D721Med (cell line): Measurements from ENCODE around the gene SLC35A5.
A peak's percentile ranks its signal among the peaks of the same experiment; 100 is the strongest.

ENCODE experiments used
- DNase-seq: peaks from one replicate; pipeline ENCODE4 v3.0.0; 2011; ENCODE audit warnings: low spot score; ENCODE audit not compliant: insufficient read length
- FAIRE-seq: peaks from 2 replicates; lab custom pipeline; 2011; peaks lifted over from hg19 to GRCh38; lab: Jason Lieb, UNC
- TF ChIP-seq, protein P1 (sequence below): IDR thresholded peaks from 2 replicates; pipeline ENCODE4 v1.5.1; 2012; ENCODE audit warnings: mild to moderate bottlenecking, control low read depth; ENCODE audit not compliant: insufficient read depth; ENCODE audit errors: missing control alignments

Gene SLC35A5

GRCh38 chr3:112572701-112573100 is 10.9 kb downstream of the SLC35A5 start:
- TF ChIP-seq, protein P1, sequence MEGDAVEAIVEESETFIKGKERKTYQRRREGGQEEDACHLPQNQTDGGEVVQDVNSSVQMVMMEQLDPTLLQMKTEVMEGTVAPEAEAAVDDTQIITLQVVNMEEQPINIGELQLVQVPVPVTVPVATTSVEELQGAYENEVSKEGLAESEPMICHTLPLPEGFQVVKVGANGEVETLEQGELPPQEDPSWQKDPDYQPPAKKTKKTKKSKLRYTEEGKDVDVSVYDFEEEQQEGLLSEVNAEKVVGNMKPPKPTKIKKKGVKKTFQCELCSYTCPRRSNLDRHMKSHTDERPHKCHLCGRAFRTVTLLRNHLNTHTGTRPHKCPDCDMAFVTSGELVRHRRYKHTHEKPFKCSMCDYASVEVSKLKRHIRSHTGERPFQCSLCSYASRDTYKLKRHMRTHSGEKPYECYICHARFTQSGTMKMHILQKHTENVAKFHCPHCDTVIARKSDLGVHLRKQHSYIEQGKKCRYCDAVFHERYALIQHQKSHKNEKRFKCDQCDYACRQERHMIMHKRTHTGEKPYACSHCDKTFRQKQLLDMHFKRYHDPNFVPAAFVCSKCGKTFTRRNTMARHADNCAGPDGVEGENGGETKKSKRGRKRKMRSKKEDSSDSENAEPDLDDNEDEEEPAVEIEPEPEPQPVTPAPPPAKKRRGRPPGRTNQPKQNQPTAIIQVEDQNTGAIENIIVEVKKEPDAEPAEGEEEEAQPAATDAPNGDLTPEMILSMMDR, result no peak
- FAIRE-seq (no peak), DNase-seq (no peak)

GRCh38 chr3:112579232-112579631 is 17.4 kb downstream of the SLC35A5 start:
- TF ChIP-seq, protein P1, result no peak
- DNase-seq, result no peak
- no peak for FAIRE-seq

DNA sequence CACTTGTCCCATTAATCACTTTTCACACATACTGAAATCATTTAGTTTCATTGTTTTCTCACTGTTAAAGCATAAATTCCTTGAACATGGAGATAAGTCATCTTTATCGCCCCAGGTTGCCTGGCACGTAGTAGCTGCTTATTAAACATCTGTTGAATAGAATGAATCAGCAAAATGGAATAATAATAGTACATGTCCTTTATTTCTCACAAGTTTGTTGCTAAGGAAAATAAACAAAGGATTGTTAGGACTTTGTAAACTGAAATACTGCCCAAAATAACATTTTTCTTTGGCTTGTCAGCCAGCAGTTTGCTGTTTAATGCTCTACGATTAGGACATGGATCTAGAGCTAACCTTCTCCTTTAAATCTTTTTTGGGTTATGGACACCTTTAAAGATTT is 17.9 kb downstream of the SLC35A5 start:
- no peak for FAIRE-seq
- DNase-seq, result no peak
- TF ChIP-seq, protein P1, result no peak

DNA sequence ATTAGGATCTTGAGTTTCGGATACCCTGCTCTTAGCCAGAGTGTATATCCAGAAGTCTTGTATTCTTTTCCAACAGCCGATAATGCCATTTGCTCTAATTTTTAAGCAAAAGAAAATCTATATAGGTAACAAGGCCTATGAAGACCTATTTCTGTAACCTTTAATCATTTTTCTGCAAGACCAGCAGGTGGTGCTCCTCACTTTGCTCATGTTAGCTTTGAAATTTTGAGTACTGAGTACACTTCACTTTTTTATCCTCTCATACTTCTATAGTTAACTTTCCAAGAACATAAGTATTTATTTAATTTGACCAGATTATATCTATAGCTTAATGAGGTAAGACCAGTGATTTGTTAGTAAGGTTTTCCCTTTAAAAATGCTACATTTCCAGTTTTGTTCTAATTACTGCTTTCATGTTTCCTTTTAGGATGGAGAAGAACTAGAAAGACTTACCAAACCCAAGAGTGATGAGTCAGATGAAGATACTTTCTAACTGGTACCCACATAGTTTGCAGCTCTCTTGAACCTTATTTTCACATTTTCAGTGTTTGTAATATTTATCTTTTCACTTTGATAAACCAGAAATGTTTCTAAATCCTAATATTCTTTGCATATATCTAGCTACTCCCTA is 20.5 kb downstream of the SLC35A5 start:
- TF ChIP-seq, protein P1, result peak; percentile 82
- DNase-seq (no peak), FAIRE-seq (no peak)

DNA sequence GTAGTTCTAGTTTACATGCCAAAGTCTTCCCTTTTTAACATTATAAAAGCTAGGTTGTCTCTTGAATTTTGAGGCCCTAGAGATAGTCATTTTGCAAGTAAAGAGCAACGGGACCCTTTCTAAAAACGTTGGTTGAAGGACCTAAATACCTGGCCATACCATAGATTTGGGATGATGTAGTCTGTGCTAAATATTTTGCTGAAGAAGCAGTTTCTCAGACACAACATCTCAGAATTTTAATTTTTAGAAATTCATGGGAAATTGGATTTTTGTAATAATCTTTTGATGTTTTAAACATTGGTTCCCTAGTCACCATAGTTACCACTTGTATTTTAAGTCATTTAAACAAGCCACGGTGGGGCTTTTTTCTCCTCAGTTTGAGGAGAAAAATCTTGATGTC is 21.3 kb downstream of the SLC35A5 start:
- FAIRE-seq, result no peak
- DNase-seq, result no peak
- TF ChIP-seq, protein P1, result no peak

- no peak for DNase-seq
- no peak for FAIRE-seq
- TF ChIP-seq, protein P1, result no peak
These were observed 23.9 kb downstream of the SLC35A5 start for GRCh38 chr3:112585782-112586181.

DNA sequence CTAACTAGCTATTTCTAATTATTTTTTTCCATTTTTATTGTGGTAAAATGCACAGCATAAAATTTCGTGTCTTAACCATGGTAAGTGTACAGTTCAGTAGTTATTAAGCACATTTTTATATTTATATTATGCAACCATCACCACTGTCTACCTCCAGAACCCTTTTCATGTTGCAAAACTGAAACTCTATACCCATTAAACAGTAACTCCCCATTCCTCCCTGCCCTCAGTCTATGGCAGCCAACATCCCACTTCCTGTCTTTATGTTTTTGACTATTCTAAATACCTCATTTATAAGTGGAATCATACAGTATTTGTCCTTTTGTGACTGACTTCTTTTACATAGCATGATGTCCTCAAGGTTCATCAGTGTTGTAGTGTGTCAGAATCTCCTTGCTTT is 25.5 kb downstream of the SLC35A5 start:
- TF ChIP-seq, protein P1, result no peak
- DNase-seq (no peak), FAIRE-seq (no peak)
